ENCODE data around the gene TMEM256.
A peak's percentile ranks its signal among the peaks of the same experiment; 100 is the strongest.

The TMEM256 gene

DNA sequence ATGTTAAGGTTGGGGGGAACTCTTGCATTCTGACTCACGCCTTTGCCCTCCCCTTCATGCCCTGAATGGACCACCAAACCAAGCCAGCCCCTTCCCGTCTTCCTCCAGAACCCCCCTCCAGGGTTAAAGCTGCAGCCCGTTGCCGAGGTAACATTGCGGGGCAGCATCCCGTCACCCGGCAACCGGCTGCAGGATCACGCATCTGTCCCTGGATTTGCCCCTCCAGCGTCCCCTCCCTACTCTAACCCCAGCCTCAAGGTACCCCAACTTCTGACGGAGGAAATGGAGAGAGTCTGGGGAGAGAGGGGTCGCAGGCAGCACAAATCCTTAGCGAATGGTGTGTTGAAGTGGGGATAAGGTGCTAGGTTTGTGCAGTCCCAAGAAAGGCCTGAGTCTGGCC is 3.2 kb upstream of the TMEM256 start:
- no peak for DNase-seq

DNA sequence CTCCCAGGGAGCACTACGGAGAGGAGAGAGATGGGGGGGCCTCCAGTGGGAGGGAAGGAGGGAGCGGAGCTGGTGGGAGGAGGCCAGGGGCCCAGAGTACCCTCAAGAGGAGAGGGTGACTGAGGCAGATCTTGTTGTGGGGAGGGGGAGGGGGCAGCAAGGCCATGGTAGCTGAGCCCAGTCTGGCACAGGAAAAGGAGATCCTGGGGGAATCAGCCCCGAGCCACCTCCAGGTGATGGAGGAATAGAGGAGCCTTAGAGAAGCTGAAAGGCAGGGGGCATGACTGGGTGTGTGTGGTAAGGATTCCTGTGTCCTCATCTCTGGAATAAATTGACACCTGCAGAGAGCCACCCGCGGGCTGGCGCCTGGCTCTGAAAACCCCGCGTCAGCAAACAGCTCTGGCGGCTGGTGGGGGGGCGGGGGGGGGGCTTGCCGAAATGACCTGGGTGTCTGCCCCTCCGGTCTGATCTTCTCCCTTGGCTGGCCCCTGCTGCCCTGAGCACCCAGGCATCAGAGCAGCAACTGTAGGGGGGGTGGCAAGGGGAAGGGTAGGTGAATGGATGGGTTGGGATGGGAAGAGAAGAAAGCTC is 2.4 kb upstream of the TMEM256 start:
- DNase-seq: no peak

DNA sequence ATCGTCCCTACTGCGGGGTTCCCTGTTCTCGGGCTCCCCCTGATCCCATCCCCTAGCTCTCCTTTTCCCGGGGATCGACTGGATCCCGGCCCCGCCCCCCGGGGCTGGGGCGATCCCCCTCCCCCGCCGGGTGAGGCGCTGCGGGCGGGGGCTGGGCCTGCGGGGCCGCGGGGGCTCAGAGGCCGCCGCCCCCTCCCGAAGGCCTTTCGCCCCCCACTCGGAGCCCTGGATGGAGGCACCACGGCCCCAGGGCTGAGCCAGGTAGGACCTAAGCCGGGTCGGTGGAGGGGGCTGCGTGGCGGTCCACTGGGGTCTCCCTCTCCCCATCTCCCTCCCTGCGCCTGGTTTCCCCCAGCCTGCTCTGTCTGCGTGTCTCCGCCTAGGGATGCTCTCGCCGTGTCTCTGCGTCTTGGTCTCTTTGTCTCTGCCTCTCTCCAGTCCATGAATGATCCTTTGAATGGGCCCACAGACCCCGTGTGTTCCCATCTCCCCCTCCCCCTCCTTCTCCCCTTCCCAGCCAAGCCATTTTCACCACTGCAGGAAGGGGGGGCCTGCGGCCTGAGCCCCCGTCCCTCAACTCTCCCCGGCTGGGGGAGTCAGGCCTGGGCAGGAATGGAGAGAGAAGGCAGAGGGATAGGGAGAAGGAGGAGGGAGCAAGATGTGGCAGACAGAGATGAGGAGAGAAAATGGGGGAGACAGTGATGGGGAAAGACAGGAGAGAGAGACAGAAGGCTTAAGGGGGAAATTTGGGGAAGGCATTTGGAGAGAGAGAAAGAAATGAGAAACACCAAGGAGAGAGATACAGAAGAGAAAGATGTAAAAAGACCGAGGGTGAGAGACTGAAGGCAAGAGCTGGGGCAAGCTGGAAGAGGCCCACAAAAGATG is 1.7 kb upstream of the TMEM256 start:
- no peak for DNase-seq

DNA sequence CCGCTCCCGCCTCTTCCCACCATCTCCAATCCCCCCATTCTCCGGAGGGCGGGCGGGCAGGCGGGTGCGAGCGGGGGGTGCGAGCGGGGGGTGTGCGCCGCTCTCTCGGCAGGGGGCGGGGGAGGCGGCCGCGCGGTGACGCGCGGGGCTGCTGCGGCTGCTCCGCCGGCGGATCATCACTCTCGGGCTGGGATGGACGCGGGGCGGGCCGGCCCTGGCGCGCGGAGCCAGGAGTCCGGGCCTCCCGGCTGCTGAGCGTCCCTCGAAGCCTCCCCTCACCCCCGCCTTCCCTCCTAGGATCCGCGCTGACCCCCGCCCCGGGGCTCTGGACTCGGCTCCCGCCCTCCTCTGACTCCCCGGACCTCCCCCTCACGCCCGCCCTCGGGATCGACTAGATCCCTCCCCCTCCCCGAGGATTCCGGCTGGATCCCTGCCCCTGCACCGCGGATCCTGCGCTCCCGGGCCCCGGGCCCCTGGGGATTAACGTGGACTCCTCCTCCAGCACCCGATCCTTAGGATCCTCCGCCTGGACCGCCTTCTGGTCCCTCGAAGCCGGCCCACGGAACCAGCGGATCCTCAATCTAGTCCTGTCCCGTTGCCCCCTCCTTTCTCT is 946 bp upstream of the TMEM256 start:
- DNase-seq: no peak

DNA sequence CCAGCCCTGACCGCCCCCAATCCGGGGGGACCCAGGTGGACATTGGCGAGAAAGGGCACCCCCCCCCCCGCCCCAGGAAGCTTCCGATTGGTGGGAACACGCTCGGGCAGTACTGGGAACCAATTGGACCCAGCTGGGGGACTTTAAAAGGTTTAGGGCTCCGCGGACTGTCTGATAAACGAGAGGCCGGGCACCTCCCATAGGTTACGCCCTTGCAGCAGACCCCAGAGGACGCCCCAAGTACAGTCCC is 245 bp downstream of the TMEM256 start:
- DNase-seq: peak; percentile 81

DNA sequence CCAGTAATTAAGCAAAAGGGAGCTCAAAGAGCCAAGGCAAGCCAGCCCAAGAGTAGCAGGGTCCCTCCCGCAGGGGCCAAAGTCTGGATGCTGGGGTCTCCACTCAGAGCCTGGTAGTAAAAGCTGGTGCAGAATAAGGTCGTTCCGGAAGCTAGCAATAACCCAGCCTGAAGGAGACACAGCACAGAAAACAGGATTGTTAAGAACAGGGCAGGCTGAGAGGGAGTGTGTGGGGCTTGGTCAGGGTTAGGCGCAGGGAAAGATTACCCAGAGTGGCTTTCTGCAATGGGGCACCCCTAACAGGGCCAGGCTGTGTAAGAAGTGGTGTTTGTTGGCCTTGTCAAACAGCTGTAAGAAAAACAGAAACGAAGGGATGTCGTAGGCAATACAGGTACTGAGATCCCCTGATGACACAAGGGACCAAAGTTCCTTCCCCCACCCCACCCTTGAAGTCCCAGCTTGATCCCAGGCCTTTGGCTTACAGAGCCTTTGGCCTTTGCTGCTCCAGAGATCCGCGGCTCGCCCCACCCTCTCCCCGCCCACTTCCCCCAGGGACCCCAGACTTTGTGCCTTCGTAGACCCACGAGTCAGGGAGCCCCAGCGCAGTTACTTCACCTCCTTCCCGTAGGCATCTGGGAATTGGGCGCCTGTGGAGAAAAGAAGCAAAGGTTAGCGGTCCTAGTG is 712 bp downstream of the TMEM256 start:
- no peak for DNase-seq

DNA sequence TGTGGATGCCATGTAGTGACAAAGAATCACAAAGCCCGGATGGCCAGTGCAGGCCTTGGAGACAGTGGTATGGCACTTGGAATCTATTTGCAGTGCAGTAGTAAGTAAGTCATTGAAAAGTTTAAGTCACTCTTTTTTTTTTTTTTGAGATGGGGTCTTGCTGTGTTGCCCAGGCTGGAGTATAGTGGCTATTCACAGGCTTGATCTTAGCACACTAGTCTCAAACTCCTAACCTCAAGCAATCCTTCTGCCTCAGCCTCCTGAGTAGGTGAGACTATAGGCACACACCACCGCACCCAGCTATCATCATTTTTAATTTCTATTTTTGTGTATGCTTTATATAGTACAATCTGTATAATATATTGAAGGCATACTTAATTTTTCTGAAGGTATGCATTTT is 5.3 kb downstream of the TMEM256 start:
- DNase-seq: no peak

DNA sequence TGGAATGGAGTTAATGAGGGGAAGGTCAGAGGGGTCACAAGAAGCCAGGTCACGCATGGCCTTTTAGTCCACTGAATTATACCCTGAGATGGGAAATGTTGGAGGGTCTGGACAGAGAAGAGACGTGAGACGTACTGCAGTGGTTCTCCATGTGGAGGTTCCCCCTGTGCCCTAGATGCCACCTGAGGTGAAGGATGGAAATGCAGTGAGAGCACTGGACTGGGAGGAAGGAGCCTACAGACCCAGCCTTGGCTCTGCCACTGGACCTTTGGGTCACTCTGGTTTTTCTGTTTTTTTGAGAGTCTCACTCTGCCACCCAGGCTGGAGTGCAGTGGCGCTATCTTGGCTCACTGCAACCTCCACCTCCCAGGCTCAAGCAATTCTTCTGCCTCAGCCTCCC is 7.8 kb downstream of the TMEM256 start:
- DNase-seq: no peak

DNA sequence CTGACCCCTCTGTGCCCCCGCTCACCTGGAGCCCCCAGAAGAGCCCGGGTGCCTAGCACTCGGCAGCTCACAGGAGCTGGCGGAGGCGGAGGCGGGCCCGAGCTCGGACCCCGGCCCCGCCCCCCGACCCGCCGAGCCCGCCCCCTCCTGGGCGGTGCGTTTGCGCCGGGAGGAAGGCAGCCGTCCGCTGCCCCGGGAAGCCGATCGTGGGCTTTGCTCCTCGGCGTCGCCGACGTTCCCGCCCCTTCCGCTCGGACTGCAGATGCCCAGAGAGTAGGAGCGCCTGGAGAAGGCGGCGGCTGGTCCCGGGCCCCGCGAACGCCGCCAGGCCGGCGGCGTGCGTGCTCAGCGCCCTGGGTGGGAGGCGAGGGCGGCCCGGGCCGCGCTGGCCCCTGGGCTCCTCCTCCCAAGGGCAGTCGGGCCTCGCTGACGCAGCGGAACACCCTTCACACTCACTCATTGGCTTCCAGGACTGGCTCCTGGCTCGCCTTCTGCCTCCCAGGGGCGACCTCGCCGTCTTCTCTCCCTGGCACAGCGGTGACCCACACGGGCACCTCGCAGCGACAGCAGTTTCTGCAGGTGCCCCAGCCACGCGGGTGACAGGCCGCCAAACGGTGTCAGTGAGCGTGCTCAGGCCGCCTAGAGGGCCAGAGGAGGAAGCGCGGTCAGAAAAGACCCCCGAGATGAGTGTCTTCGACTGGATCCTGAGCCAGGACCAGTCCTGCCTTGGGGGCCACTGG is 9.3 kb downstream of the TMEM256 start, which contains the start of gene PLSCR3:
TSS of gene PLSCR3 (minus strand) at position 74 of the 740 bp plus-strand sequence. CDS start 415 bp downstream, outside the sequence.
- DNase-seq: peak; percentile 75

DNA sequence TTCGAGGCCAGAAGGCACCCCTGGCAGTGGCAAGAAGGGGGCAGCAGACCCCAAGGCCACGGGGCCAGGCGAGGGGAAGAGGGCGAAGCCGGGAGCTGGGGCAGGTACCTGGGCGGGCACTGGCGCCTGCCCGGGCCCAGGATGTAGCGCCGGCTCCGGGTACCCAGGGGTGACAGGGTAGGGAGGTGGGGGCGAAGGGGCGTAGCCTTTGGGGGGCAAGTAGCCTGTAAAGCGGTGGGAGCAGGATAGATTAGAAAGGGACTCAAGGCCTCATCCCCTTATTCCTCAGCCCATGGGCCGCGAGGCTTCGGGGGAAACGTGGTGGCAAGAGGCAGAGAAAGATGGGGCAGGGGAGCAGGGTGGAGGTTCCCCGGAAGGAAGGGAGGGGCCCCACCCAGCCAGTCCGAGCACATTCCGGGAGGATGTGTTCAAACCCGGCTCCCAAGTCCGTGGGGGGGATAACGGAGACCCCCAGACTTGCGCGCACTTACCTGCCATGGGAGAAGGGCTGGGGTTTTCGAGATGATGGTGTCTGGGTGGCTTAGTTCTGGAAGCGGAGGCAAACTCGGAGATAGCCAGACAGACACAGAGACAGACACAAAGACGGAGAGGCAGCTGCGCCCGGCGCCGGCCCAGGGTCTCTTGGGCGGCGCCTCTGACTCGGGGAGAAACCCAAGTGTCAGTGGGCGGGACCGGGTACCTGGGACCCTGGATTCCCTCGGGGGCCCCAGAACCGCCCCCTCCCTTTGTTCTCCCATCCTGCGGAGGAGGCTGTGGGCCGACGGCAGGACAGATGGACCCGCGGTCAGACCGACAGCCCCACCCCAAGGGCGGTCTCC is 10.1 kb downstream of the TMEM256 start:
- DNase-seq: peak; percentile 70

DNA sequence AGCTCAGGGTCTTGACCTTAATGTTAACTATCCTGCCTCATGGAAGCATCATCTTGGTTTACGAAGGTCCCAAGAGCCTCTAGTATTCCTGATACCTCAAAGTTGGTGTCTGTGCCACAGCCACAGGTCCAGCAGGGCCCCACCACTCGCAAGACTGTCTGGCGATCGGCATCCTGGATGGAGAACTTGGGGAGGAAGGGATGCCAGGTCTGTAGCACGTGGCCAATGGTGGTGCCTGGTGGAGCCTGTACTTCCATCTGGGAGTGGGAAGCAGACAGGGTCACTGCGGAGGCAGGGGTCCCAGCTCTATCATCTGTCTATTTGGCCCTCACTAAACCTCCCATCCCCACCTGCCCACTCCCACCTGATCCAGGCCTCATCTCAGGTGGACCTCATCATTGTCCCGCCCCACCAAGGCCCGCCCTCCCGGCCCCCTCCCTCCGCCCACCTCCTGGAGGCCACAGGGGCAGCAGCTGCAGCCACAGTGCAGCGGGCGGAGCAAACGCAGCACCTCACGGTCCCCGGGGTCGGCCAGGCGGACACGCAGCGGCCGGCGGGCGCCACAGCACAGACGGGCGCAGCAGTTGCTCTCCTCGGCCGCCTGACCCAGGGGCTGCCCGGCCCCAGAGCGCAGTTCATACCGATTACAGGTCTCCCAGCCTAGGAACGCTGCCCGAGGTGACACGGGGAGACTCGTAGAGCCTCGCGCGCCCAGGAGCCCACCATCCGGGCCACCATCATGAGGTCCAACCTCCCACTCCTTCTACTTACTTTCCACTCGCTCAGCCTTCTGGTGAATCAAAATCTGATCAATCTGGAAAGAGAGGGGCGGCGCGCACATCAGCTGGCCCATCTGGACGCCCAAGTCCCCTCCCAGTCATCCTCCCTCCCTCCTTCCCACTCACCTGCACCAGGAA is 10.9 kb downstream of the TMEM256 start:
- no peak for DNase-seq

DNA sequence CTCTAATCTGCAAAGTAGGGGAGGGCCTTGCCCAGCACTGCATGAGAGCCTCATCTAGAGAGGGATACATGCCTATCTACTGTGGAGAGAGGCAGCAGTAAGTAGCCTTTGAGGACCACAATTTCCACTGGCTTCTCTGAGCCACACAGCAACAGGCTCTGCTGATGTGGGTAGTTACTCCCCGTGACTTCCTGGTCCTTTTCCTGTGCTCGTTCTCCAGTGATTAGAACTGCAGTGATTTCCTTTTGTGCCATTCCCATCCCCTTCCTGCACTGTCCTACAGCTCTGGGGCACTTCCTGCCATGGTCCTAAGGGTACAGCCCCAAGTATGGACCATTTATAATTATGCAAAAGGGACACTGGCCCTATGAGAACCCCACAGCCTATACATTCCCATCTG is 12.6 kb downstream of the TMEM256 start:
- DNase-seq: no peak

DNA sequence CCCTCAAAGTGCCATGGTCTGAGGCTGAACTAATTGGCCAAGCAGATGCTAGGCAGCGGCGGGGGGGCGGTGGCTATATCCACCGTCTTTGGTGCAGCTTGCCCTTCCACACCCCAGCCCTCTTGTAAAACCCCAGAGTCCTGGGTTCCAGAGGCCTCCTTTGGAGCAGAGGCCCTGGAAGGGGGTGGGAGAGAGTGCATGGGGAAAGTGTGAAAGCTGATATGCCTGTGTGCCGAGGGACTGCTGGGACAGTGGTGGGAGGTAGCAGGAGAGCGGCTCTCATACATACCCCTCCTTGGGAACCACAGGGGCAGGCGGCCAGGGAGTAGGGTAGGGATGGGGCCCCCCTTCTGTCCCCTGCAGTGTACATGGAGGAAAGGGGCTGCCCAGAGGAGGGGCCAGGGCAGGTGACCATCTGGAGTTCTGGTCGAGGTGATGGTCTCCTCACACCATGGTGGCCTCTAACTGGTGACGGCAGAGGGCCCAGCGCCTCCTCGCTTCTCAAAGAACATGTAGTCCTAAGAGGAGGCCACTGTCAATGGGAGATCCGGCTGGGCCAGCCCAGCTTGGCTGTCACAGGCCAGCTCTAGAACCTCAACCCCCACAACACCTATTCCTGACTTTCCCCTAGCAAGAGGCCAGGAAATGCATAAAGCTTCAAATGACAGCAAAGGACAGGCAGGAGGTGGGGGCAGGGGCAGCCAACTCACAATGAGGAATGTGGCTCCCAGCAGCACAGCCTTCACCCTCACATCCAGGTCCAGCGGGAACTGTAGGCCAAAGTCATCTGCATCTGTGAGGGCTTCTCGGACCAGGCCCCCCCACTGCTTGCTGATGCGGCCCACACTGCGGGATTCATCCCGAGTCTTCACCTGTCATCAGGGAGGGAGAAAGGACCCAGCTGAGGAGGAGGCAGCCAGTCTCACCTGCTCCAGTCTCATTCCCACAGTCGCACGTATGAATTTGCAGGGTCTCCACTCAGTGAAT is 13.7 kb downstream of the TMEM256 start:
- DNase-seq: no peak

DNA sequence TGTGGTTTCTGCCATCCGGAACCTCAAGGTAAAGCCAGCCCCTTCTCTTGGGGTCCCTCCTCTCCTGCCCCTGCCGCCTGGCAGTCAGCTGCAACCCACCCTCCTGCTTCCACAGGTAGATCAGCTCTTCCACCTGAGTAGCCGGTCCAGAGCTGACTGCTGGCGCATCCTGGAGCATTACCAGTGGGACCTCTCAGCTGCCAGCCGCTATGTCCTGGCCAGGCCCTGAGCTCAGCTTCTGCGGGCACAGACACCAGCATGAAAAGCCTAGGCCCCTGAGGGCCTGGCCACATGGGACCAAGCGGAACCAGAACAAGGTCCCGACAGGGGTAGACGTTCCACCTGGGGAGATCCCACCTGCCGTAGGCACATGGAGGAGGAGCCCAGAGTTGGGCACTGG is 15.0 kb downstream of the TMEM256 start:
- no peak for DNase-seq

DNA sequence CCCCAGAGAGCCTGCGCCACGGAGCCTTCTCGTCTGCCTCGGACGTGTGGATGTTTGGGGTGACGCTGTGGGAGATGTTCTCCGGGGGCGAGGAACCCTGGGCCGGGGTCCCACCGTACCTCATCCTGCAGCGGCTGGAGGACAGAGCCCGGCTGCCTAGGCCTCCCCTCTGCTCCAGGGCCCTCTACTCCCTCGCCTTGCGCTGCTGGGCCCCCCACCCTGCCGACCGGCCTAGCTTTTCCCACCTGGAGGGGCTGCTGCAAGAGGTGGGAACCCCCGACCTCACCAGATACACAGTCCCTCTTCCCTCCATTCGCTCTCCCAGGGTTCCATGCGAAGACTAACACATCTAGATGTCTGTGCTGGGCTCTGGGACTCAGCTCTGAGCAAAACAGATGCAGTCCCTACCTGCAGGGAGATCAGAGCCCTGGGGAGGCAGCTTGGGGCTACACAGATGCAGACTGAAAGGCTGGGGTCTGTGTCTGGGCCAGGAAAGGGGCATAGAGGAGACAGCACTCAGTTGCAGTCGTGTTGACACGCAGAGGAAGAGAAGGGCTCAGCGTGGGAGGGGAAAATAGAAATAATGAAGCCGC is 19.3 kb downstream of the TMEM256 start:
- DNase-seq: no peak

DNA sequence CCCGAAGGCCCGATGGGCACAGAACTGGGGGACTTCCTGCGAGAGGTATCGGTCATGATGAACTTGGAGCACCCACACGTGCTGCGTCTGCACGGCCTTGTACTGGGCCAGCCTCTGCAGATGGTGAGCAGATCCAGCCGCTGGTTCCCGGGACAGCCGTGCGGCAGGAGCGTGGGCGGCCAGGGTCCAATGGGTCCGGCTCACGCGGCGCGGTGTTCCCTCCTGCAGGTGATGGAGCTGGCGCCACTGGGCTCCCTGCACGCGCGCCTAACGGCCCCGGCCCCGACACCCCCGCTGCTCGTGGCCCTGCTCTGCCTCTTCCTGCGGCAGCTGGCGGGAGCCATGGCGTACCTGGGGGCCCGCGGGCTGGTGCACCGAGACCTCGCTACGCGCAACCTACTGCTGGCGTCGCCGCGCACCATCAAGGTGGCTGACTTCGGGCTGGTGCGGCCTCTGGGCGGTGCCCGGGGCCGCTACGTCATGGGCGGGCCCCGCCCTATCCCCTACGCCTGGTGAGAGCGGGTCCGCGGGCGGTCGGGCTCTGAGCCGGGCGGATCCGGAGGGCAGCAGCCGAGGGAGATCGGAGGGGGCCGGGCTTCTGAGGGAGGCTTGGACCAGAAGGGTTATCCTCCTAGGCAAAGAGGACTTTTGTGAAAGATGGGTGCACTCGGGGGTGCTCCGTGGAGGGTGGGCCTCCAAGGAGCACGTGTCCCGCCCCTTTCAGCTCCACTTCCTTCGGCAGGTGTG is 20.0 kb downstream of the TMEM256 start:
- peak; percentile 78 for DNase-seq

DNA sequence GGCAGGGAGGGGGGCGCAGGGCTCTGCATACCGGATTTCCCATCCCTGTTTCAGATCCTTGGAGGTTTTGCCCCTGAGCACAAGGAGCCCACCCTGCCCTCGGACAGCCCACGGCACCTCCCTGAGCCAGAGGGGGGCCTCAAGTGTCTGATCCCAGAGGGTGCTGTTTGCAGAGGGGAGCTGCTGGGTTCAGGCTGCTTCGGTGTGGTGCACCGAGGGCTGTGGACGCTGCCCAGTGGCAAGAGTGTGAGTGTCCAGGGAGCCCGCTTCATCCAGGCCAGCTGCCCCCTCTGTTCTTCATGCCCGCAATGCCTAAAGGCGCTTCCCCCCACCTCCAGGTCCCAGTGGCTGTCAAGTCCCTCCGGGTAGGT is 20.5 kb downstream of the TMEM256 start:
- no peak for DNase-seq

DNA sequence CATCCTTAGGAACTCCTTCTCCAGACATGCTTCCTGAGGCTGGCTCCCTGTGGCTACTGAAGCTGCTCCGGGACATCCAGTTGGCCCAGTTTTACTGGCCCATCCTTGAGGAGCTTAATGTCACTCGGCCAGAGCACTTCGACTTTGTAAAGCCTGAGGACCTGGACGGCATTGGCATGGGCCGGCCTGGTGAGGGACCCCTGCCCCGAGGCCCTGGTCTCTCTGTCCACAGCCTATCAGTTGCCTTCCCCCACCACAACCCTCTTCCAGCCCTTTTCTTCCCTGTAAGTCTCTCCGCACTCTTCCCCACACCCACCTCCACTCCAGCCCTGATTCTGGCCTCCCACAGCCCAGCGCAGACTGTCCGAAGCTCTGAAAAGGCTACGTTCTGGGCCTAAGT is 21.0 kb downstream of the TMEM256 start:
- no peak for DNase-seq

Measured in DMS79 (cell line).